IMR-90 (cell line): ENCODE measurements around the gene MRPL38. TPM values are rescaled to one million over a fixed set of nuclear protein-coding genes. Genes with fewer than 3 reads are reported as not detected.

Experiments
- ATAC-seq: fragments of 200-7000 bp; cut with Tn5 transposase; 2 replicates; pipeline ENCODE4 v1.9.1; 2020; ENCODE audit warnings: low read depth, mild to moderate bottlenecking, moderate library complexity
- BruUV-seq: library from RNA; stranded (reverse); fragments of 400-500 nt; replicated peaks from 2 replicates; lab custom pipeline; 2021; lab: Mats Ljungman, UMichigan
- CTCF ChIA-PET: fragments of 300-600 bp; formaldehyde crosslinking; extraction: SDS; loops from one replicate; lab custom pipeline; 2021; ENCODE audit warnings: antibody characterized with exemption; lab: Yijun Ruan, JAX
- POLR2A ChIA-PET: fragments of 300-600 bp; sonication (Branson Sonifier 250); formaldehyde crosslinking; loops from one replicate; lab custom pipeline; 2022; ENCODE audit warnings: antibody characterized with exemption; ENCODE audit not compliant: unreplicated experiment; lab: Charles Lee
- DNase-seq: peaks from one replicate; pipeline ENCODE4 v3.0.0; 2013
- H2AFZ ChIP-seq: replicated peaks from 2 replicates; pipeline ENCODE3; 2013; ENCODE audit warnings: low read length, mild to moderate bottlenecking; ENCODE audit not compliant: poor library complexity
- H2AK5ac ChIP-seq: 2 replicates; pipeline ENCODE4 v1.6.1; 2013; ENCODE audit warnings: low read depth, low read length, inconsistent platforms
- H2AK9ac ChIP-seq: replicated peaks from 2 replicates; pipeline ENCODE3; 2013; ENCODE audit warnings: mild to moderate bottlenecking, low read depth, low read length, moderate library complexity; ENCODE audit not compliant: poor library complexity
- H2BK120ac ChIP-seq: 2 replicates; pipeline ENCODE4 v1.6.1; 2013; ENCODE audit warnings: low read depth, low read length, inconsistent platforms
- H2BK15ac ChIP-seq: 3 replicates; pipeline ENCODE4 v1.6.1; 2013; ENCODE audit warnings: low read depth, low read length, inconsistent platforms
- H2BK20ac ChIP-seq: 2 replicates; pipeline ENCODE4 v1.6.1; 2013; ENCODE audit warnings: low read depth, mild to moderate bottlenecking, inconsistent platforms, low read length, moderate library complexity
- H2BK5ac ChIP-seq: 2 replicates; pipeline ENCODE4 v1.6.1; 2013; ENCODE audit warnings: mild to moderate bottlenecking, low read depth, low read length, inconsistent platforms; ENCODE audit not compliant: poor library complexity, severe bottlenecking
- H3K14ac ChIP-seq: replicated peaks from 2 replicates; pipeline ENCODE4 v1.6.1; 2013; ENCODE audit warnings: low read depth, low read length, inconsistent platforms
- H3K18ac ChIP-seq: 2 replicates; pipeline ENCODE4 v1.6.1; 2013; ENCODE audit warnings: low read depth, low read length, control low read depth
- H3K23ac ChIP-seq: 2 replicates; pipeline ENCODE4 v1.6.1; 2013; ENCODE audit warnings: low read depth, low read length, inconsistent platforms
- H3K27ac ChIP-seq: 2 replicates; pipeline ENCODE4 v1.5.1; 2013; ENCODE audit warnings: mild to moderate bottlenecking, control low read depth, low read length; ENCODE audit not compliant: insufficient read depth
- H3K27me3 ChIP-seq: 2 replicates; pipeline ENCODE4 v1.6.1; 2013; ENCODE audit warnings: low read length; ENCODE audit not compliant: control insufficient read depth, insufficient read depth
- H3K36me3 ChIP-seq: 2 replicates; pipeline ENCODE4 v1.6.1; 2013; ENCODE audit warnings: low read length, mixed read lengths; ENCODE audit not compliant: control insufficient read depth, insufficient read depth
- H3K4ac ChIP-seq: 2 replicates; pipeline ENCODE4 v1.6.1; 2013; ENCODE audit warnings: low read depth, low read length, inconsistent platforms
- H3K4me1 ChIP-seq: 2 replicates; pipeline ENCODE4 v1.6.1; 2013; ENCODE audit warnings: low read length, mixed read lengths; ENCODE audit not compliant: control insufficient read depth, insufficient read depth
- H3K4me2 ChIP-seq: 2 replicates; pipeline ENCODE4 v1.6.1; 2013; ENCODE audit warnings: low read depth, mild to moderate bottlenecking, control low read depth, low read length, moderate library complexity
- H3K4me3 ChIP-seq: 2 replicates; pipeline ENCODE4 v1.5.1; 2013; ENCODE audit warnings: low read depth, mild to moderate bottlenecking, control low read depth, low read length, moderate library complexity; ENCODE audit not compliant: insufficient read depth
- H3K56ac ChIP-seq: 2 replicates; pipeline ENCODE4 v1.6.1; 2013; ENCODE audit warnings: low read length, inconsistent platforms; ENCODE audit not compliant: insufficient read depth; ENCODE audit errors: extremely low read depth
- H3K79me1 ChIP-seq, 2 experiments: 2 replicates each; pipeline ENCODE4 v1.6.1; 2013; ENCODE audit warnings: low read length in 2 of 2, inconsistent platforms in 1 of 2, low read depth in 1 of 2
- H3K9ac ChIP-seq: 2 replicates; pipeline ENCODE4 v1.6.1; 2013; ENCODE audit warnings: low read depth, low read length, control low read depth
- H3K9me1 ChIP-seq: 2 replicates; pipeline ENCODE4 v1.6.1; 2013; ENCODE audit warnings: low read length, inconsistent platforms; ENCODE audit not compliant: insufficient read depth
- H3K9me3 ChIP-seq: 2 replicates; pipeline ENCODE4 v1.6.1; 2013; ENCODE audit warnings: low read length; ENCODE audit not compliant: control insufficient read depth, insufficient read depth
- H4K20me1 ChIP-seq: 2 replicates; pipeline ENCODE4 v1.6.1; 2013; ENCODE audit warnings: low read length, inconsistent platforms; ENCODE audit not compliant: insufficient read depth
- H4K5ac ChIP-seq: 2 replicates; pipeline ENCODE4 v1.6.1; 2013; ENCODE audit warnings: mild to moderate bottlenecking, low read depth, low read length, control low read depth
- H4K8ac ChIP-seq, 2 experiments: 2 replicates each; pipeline ENCODE4 v1.6.1; 2013; ENCODE audit warnings: low read depth in 2 of 2, low read length in 2 of 2, control low read depth in 1 of 2, inconsistent platforms in 1 of 2
- H4K91ac ChIP-seq: 2 replicates; pipeline ENCODE4 v1.6.1; 2013; ENCODE audit warnings: low read depth, low read length, inconsistent platforms; ENCODE audit not compliant: insufficient read depth
- BHLHE40 ChIP-seq: fragments of 150-350 bp; IDR thresholded peaks from 2 replicates; pipeline ENCODE4 v1.6.1; 2016; ENCODE audit warnings: mild to moderate bottlenecking, low read depth, low read length
- CEBPB ChIP-seq: IDR thresholded peaks from 2 replicates; pipeline ENCODE4 v1.6.1; 2012; ENCODE audit warnings: low read depth, low read length, improper control_type of control experiment
- FOS ChIP-seq: fragments of 150-350 bp; IDR thresholded peaks from 2 replicates; pipeline ENCODE4 v1.6.1; 2016; ENCODE audit warnings: low read depth, low read length
- MAFK ChIP-seq: IDR thresholded peaks from 2 replicates; pipeline ENCODE4 v1.6.1; 2012; ENCODE audit warnings: low read depth, low read length, improper control_type of control experiment
- MAZ ChIP-seq: IDR thresholded peaks from 2 replicates; pipeline ENCODE4 v1.6.1; 2012; ENCODE audit warnings: low read depth, mild to moderate bottlenecking, low read length, improper control_type of control experiment, moderate library complexity, borderline replicate concordance
- MXI1 ChIP-seq: IDR thresholded peaks from 2 replicates; pipeline ENCODE4 v1.6.1; 2012; ENCODE audit warnings: low read depth, mild to moderate bottlenecking, low read length, moderate library complexity, borderline replicate concordance
- RFX5 ChIP-seq: IDR thresholded peaks from 2 replicates; pipeline ENCODE4 v1.8.0; 2012; ENCODE audit warnings: low read depth, mild to moderate bottlenecking, low read length, moderate library complexity
- SMC3 ChIP-seq: fragments of 150-350 bp; IDR thresholded peaks from 2 replicates; pipeline ENCODE4 v1.6.1; 2016; ENCODE audit warnings: low read depth, mild to moderate bottlenecking, antibody characterized with exemption, low read length, moderate library complexity
- WGBS, 2 experiments: methylation state at CpG; one replicate each; pipeline versions ENCODE4 v1.1.5 to v1.1.7; 2013; ENCODE audit warnings: missing lambda C conversion rate in 2 of 2; ENCODE audit not compliant: insufficient read length in 1 of 2; ENCODE audit errors: extremely low coverage in 2 of 2; 5-methylcytosine and 5-hydroxymethylcytosine counted together
- dilution Hi-C: fragments of 300-500 bp; cut with HindIII; formaldehyde crosslinking; loops from one replicate; pipeline ENCODE4 v1.14.3; 2018; ENCODE audit warnings: low sequenced_read_pairs; ENCODE audit not compliant: unreplicated experiment
- in situ Hi-C: fragments of 300-500 bp; cut with MboI; formaldehyde crosslinking; loops from 3 replicates; pipeline ENCODE4 v1.14.3; 2019; ENCODE audit warnings: low sequenced_read_pairs, inconsistent platforms, mixed read lengths
- intact Hi-C: fragments of 100-400 bp; cut with micrococcal nuclease; formaldehyde crosslinking; loops from 2 replicates; pipeline ENCODE4 v1.10.0; 2022
- polyA plus RNA-seq, 3 experiments: library from polyadenylated mRNA; depleted of rRNA; stranded (reverse); fragments of >200 nt; gene quantifications; 2 replicates each; pipeline ENCODE4 v1.2.3, GENCODE V29; 2012; ENCODE audit warnings: low replicate concordance in 1 of 3
- total RNA-seq: library from RNA; depleted of rRNA; stranded (reverse); fragments of >200 nt; gene quantifications from 2 replicates; pipeline ENCODE4 v1.2.3, GENCODE V29; 2012
- TF ChIP-seq, protein P1 (sequence below): fragments of 150-350 bp; IDR thresholded peaks from 2 replicates; pipeline ENCODE4 v1.6.1; 2017; ENCODE audit warnings: mild to moderate bottlenecking, antibody characterized with exemption, low read length, low read depth
- TF ChIP-seq, protein P2 (sequence below): conservative IDR thresholded peaks from 2 replicates; pipeline ENCODE4 v1.5.1; 2012; ENCODE audit warnings: mild to moderate bottlenecking, low read depth, low read length, improper control_type of control experiment

The MRPL38 gene
- total and polyA plus RNA-seq, 2 of the 4 experiments (the other 2 are of a cell fraction) = 13.3 to 42.5 TPM

DNA sequence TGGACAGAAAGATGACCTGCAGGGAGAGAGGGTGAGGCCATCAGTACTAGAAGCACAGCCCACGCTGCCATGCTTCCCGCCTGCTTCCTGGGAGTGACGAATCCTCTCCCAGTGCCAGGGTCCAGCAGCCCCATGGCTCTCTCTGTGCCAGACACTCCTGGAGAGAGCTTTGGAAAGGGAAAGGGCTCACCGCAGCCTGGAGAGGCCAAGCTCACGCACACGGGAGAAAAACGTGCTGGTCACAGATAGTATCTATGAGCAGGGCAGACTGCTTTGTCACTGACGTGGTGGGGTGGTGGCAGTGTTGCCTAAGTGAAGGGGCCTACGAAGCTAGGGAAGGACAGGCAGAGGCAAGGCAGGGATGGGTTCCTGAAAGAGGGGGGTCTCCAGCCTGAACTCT is 55.0 kb downstream of the MRPL38 start:
- no peak overlapping the region for H2BK15ac ChIP-seq
- no peak overlapping the region for H3K14ac ChIP-seq
- no peak overlapping the region for H3K4me3 ChIP-seq
- ChIA-PET CTCF (interaction anchor here (0.6 to 0.7 kb wide), 2 partner anchors 92 to 96 kb away, joined by 3 to 4 read pairs; no protein-coding TSS in a partner anchor), POLR2A (no interaction called here)
- H3K36me3 ChIP-seq = peaks cover 52% of the 10 kb centered on the region
- no peak overlapping the region for H3K4ac ChIP-seq
- H3K27me3 ChIP-seq = no peaks in the 10 kb centered on the region
- peaks cover 6 to 27% of the 10 kb centered on the region in 2 experiments; a peak in 3 of 4 replicates for H3K79me1 ChIP-seq
- no peak overlapping the region for H2BK20ac ChIP-seq
- no peak overlapping the region for H3K18ac ChIP-seq
- no peak overlapping the region for H3K56ac ChIP-seq
- DNase-seq (no peak), ATAC-seq (no peak)
- H2AK9ac ChIP-seq = no peak overlapping the region
- no peak overlapping the region for H4K5ac ChIP-seq
- peaks cover 10% of the 10 kb centered on the region for H3K9me1 ChIP-seq
- BruUV-seq = no TSS peak
- peak overlapping the region; percentile 1 for H2AFZ ChIP-seq
- H3K9me3 ChIP-seq = no peaks in the 10 kb centered on the region
- H3K4me1 ChIP-seq = peaks cover 14% of the 10 kb centered on the region
- no peak overlapping the region for H2BK120ac ChIP-seq
- H2BK5ac ChIP-seq = no peak overlapping the region
- no peak overlapping the region for H2AK5ac ChIP-seq
- TF ChIP-seq, protein P1, sequence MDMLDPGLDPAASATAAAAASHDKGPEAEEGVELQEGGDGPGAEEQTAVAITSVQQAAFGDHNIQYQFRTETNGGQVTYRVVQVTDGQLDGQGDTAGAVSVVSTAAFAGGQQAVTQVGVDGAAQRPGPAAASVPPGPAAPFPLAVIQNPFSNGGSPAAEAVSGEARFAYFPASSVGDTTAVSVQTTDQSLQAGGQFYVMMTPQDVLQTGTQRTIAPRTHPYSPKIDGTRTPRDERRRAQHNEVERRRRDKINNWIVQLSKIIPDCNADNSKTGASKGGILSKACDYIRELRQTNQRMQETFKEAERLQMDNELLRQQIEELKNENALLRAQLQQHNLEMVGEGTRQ = no peak
- no peak for TF ChIP-seq SMC3
- TF ChIP-seq RFX5 = no peak
- no peak for TF ChIP-seq FOS
- TF ChIP-seq MXI1 = no peak
- TF ChIP-seq BHLHE40 = no peak
- TF ChIP-seq CEBPB = no peak
- TF ChIP-seq, protein P2, sequence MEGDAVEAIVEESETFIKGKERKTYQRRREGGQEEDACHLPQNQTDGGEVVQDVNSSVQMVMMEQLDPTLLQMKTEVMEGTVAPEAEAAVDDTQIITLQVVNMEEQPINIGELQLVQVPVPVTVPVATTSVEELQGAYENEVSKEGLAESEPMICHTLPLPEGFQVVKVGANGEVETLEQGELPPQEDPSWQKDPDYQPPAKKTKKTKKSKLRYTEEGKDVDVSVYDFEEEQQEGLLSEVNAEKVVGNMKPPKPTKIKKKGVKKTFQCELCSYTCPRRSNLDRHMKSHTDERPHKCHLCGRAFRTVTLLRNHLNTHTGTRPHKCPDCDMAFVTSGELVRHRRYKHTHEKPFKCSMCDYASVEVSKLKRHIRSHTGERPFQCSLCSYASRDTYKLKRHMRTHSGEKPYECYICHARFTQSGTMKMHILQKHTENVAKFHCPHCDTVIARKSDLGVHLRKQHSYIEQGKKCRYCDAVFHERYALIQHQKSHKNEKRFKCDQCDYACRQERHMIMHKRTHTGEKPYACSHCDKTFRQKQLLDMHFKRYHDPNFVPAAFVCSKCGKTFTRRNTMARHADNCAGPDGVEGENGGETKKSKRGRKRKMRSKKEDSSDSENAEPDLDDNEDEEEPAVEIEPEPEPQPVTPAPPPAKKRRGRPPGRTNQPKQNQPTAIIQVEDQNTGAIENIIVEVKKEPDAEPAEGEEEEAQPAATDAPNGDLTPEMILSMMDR = no peak
- TF ChIP-seq MAFK = no peak
- TF ChIP-seq MAZ = no peak
- peaks cover 13% of the 10 kb centered on the region for H4K20me1 ChIP-seq
- no peak overlapping the region for H4K8ac ChIP-seq
- no peak overlapping the region for H3K23ac ChIP-seq
- H3K27ac ChIP-seq = no peak overlapping the region
- no peak overlapping the region for H3K9ac ChIP-seq
- intact Hi-C loops (no loop called here), in situ Hi-C loops (no loop called here), dilution Hi-C loops (no loop called here)
- 93% methylated on average over 6 of the region's 9 CpGs; no CpG with 5 or more reads in 1 of the 2 experiments for WGBS, 2 experiments
- no peak overlapping the region for H4K91ac ChIP-seq
- H3K4me2 ChIP-seq = no peak overlapping the region
